Common myeloid progenitor, CD34-positive (primary cell): ENCODE measurements around the gene MTPN.

ENCODE experiments used
- CTCF ChIA-PET: fragments of 350-600 bp; sonication (Branson Sonifier 250); formaldehyde crosslinking; loops from one replicate; lab custom pipeline; 2021; ENCODE audit warnings: antibody characterized with exemption; lab: Charles Lee
- POLR2A ChIA-PET: fragments of 350-600 bp; sonication (Branson Sonifier 250); formaldehyde crosslinking; loops from one replicate; lab custom pipeline; 2021; ENCODE audit warnings: antibody characterized with exemption; lab: Charles Lee
- DNase-seq, 3 donors: peaks; one replicate each; pipeline versions ENCODE4 v3.0.0 to v3.0.0-alpha.2; 2013
- H3K27ac ChIP-seq, 2 experiments: 1 replicate in 1 of 2; 2 replicates in 1 of 2; pipeline ENCODE4 v1.7.0; 2013; ENCODE audit warnings: inconsistent platforms in 2 of 2, low read length in 2 of 2, mild to moderate bottlenecking in 2 of 2, low read depth in 1 of 2, moderate library complexity in 1 of 2; ENCODE audit not compliant: severe bottlenecking in 2 of 2, insufficient read depth in 1 of 2, poor library complexity in 1 of 2
- H3K27me3 ChIP-seq, 5 experiments: replicated peaks in 2 of 5; 1 replicate in 3 of 5; 2 replicates in 2 of 5; pipeline versions ENCODE4 v1.6.1 to v1.7.0; 2013; ENCODE audit warnings: low read length in 4 of 5, mild to moderate bottlenecking in 2 of 5, moderate library complexity in 2 of 5, inconsistent platforms in 1 of 5; ENCODE audit not compliant: insufficient read depth in 5 of 5, control insufficient read depth in 4 of 5
- H3K36me3 ChIP-seq, 4 experiments: 1 replicate in 2 of 4; 2 replicates in 2 of 4; pipeline versions ENCODE4 v1.6.1 to v1.7.0; 2013; ENCODE audit warnings: low read length in 3 of 4, control low read depth in 1 of 4, mild to moderate bottlenecking in 1 of 4; ENCODE audit not compliant: control insufficient read depth in 4 of 4, insufficient read depth in 4 of 4
- H3K4me1 ChIP-seq, 4 experiments: 1 replicate in 3 of 4; 2 replicates in 1 of 4; pipeline versions ENCODE4 v1.6.1 to v1.7.1; 2013; ENCODE audit warnings: low read length in 3 of 4, mild to moderate bottlenecking in 3 of 4, control low read depth in 1 of 4, inconsistent platforms in 1 of 4, moderate library complexity in 1 of 4; ENCODE audit not compliant: control insufficient read depth in 4 of 4, insufficient read depth in 4 of 4; ENCODE audit errors: control extremely low read depth in 1 of 4
- H3K4me3 ChIP-seq, 7 experiments: 1 replicate in 4 of 7; 2 replicates in 3 of 7; pipeline versions ENCODE4 v1.5.1 to v1.7.0; 2013; ENCODE audit warnings: mild to moderate bottlenecking in 7 of 7, low read length in 6 of 7, moderate library complexity in 6 of 7, inconsistent platforms in 2 of 7, low read depth in 2 of 7, control low read depth in 1 of 7; ENCODE audit not compliant: insufficient read depth in 4 of 7, control insufficient read depth in 1 of 7; ENCODE audit errors: extremely low read depth in 1 of 7
- H3K9me3 ChIP-seq, 5 experiments: 1 replicate in 4 of 5; 2 replicates in 1 of 5; pipeline versions ENCODE4 v1.6.1 to v1.7.1; 2013; ENCODE audit warnings: low read length in 4 of 5, mild to moderate bottlenecking in 2 of 5, inconsistent platforms in 1 of 5, low read depth in 1 of 5, moderate library complexity in 1 of 5; ENCODE audit not compliant: control insufficient read depth in 4 of 5, insufficient read depth in 2 of 5; ENCODE audit errors: control extremely low read depth in 1 of 5
- WGBS: methylation state at CpG from one replicate; pipeline ENCODE4 v1.1.5; 2013; ENCODE audit not compliant: insufficient coverage; 5-methylcytosine and 5-hydroxymethylcytosine counted together

MTPN gene

GRCh38 chr7:135886345-135887132, 90.6 kb downstream of the MTPN start:
- Histone ChIP-seq H3K4me3 (no peak overlapping the region), H3K4me1 (no peaks in the 10 kb centered on the region), H3K27me3 (no peaks in the 10 kb centered on the region), H3K27ac (no peak overlapping the region), H3K36me3 (no peaks in the 10 kb centered on the region), H3K9me3 (no peaks in the 10 kb centered on the region)
- CTCF ChIA-PET = no interaction called here
- POLR2A ChIA-PET = no interaction called here
- 100% methylated on average over 2 of the region's 5 CpGs for WGBS
- DNase-seq = no peak

GRCh38 chr7:135884495-135885232, 92.5 kb downstream of the MTPN start:
- H3K9me3 ChIP-seq = no peaks in the 10 kb centered on the region
- no peak for DNase-seq
- POLR2A ChIA-PET = no interaction called here
- H3K36me3 ChIP-seq = no peaks in the 10 kb centered on the region
- CTCF ChIA-PET = no interaction called here
- H3K27me3 ChIP-seq = no peaks in the 10 kb centered on the region
- H3K4me1 ChIP-seq = no peaks in the 10 kb centered on the region
- H3K27ac ChIP-seq = no peak overlapping the region
- no peak overlapping the region for H3K4me3 ChIP-seq
- 87% methylated on average over 6 of the region's 9 CpGs for WGBS

- H3K27me3 ChIP-seq = no peaks in the 10 kb centered on the region
- CTCF ChIA-PET = no interaction called here
- H3K4me1 ChIP-seq = no peaks in the 10 kb centered on the region
- H3K36me3 ChIP-seq = no peaks in the 10 kb centered on the region
- H3K9me3 ChIP-seq = no peaks in the 10 kb centered on the region
- no peak for DNase-seq
- POLR2A ChIA-PET = no interaction called here
- no peak overlapping the region for H3K4me3 ChIP-seq
- no peak overlapping the region for H3K27ac ChIP-seq
Measured at GRCh38 chr7:135879233-135879632, 97.9 kb downstream of the MTPN start.

GRCh38 chr7:135878284-135878683, 98.9 kb downstream of the MTPN start:
- WGBS = 90% methylated on average over 1 of the region's 3 CpGs
- Histone ChIP-seq H3K36me3 (no peaks in the 10 kb centered on the region), H3K27me3 (no peaks in the 10 kb centered on the region), H3K9me3 (no peaks in the 10 kb centered on the region), H3K27ac (no peak overlapping the region), H3K4me1 (no peaks in the 10 kb centered on the region), H3K4me3 (no peak overlapping the region)
- POLR2A ChIA-PET = no interaction called here
- CTCF ChIA-PET = no interaction called here
- no peak for DNase-seq

- no peak overlapping the region for H3K4me3 ChIP-seq
- H3K27ac ChIP-seq = no peak overlapping the region
- H3K27me3 ChIP-seq = no peaks in the 10 kb centered on the region
- 96% methylated on average over 4 of the region's 5 CpGs for WGBS
- H3K36me3 ChIP-seq = no peaks in the 10 kb centered on the region
- ChIA-PET POLR2A (no interaction called here), CTCF (no interaction called here)
- peak in 2 of 3 donors; percentile 3 to 18 for DNase-seq
- no peaks in the 10 kb centered on the region for H3K4me1 ChIP-seq
- H3K9me3 ChIP-seq = no peaks in the 10 kb centered on the region
Measured at GRCh38 chr7:135877805-135878204, 99.4 kb downstream of the MTPN start.
